Hematopoietic multipotent progenitor cell treated with erythropoietin and hydrocortisone succinate and interleukin-3 and kit ligand, for 8 days (in vitro differentiated cells): Measurements from ENCODE around the gene RYR1.
A peak's percentile ranks its signal among the peaks of the same experiment; 100 is the strongest.
"Not testable (repeated sequence)": the region's sequence is repeated elsewhere in the genome, so short reads cannot be mapped to it uniquely, and the experiment has no call there.

ENCODE experiments used
- DNase-seq: peaks from one replicate; pipeline ENCODE4 v3.0.0-alpha.2; 2015

Gene RYR1

DNA sequence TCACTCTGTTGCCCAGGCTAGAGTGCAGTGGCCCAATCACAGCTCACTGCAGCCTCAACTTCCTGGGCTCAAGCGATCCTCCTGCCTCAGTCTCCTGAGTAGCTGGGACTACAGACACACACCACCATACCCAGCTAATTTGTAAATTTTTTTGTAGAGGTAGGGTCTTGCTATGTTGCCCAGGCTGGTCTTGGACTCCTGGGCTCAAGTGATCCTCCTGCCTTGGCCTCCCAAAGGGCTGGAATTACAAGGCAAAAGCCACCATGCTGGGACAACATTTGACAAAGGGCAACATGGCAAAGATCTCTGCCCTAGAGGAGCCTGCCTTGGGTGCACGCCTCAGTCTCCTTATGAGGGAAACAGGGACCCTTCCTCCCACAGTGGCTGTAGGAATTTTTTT lies 61.9 kb downstream of the RYR1 start:
- DNase-seq: not testable (repeated sequence)

DNA sequence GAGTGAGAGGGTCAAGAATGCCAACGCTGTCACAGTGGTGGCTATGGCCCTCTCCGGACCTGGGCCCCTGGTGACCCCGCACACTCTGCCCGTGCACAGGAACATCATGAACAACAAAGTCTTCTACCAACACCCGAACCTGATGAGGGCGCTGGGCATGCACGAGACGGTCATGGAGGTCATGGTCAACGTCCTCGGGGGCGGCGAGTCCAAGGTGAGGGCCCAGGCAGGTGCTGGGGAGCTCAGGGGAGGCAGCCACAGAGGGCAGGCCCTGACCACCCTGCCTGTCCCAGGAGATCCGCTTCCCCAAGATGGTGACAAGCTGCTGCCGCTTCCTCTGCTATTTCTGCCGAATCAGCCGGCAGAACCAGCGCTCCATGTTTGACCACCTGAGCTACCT lies 62.6 kb downstream of the RYR1 start:
- DNase-seq: no peak

DNA sequence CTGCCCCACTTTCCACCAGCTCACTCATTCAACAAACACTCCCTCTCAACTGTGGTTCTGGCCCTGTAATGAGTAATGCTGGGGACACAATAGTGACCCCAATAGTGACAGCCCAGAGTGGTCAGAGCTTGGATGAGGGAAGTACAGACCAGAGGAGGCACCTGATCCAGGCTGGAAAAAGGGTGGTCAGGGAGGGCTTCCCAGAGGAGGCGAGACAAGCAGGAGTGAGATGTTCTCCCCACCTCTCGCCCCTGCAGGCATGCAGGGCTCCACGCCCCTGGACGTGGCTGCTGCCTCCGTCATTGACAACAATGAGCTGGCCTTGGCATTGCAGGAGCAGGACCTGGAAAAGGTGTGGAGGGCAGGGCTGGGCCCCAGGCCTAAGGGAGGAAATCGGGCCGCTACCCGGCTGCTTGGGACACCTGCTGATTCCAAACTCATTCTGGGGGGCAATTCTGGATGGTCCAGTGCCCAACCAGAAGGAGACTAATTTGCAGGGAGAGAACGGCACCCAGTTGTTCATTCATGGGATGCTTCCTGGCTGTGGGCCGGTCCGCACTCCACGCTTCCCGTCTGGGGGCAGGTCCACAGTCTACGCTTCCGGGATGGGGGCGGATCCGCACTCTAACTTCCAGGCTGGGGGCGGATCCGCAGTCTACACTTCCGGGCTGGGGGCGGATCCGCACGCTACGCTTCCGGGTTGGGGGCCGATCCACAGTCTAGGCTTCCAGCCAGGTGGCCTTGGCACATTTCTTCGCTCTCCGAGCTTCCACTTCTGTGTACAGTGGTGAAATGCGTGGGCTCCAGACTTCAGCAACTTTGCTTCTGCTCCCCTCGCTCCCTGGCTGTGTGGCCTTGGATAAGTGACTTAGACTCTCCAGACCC lies 63.4 kb downstream of the RYR1 start:
- DNase-seq: no peak

DNA sequence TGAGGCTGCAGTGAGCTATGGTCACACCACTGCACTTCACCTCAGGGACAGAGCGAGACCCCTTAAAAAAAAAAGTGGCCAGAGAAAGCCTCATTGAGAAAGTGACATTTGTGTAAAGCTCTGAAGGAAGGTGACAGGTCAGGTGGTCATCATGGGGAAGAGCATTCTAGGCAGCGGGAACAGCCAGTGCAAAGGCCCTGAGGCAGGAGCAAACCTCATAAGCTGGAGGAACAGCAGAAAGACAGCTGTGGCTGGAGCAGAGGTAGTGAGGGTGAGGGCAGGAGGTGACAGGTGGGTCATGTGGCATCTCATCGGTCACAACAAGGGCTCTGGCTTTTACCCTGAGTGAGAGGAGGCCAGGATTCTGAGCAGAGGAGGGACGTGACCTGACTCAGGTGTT lies 64.4 kb downstream of the RYR1 start:
- no peak for DNase-seq

DNA sequence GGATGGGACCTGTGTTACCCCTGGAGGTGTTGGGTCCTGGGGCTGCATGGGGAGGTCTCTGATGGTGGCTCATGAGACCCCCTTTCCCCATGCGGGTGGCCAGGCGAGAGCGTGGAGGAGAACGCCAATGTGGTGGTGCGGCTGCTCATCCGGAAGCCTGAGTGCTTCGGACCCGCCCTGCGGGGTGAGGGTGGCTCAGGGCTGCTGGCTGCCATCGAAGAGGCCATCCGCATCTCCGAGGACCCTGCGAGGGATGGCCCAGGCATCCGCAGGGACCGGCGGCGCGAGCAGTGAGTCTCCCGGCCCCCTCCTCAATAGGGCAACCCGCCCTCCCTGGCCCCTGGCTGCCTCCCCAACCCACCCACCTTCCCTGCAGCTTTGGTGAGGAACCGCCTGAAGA lies 66.0 kb downstream of the RYR1 start:
- no peak for DNase-seq

DNA sequence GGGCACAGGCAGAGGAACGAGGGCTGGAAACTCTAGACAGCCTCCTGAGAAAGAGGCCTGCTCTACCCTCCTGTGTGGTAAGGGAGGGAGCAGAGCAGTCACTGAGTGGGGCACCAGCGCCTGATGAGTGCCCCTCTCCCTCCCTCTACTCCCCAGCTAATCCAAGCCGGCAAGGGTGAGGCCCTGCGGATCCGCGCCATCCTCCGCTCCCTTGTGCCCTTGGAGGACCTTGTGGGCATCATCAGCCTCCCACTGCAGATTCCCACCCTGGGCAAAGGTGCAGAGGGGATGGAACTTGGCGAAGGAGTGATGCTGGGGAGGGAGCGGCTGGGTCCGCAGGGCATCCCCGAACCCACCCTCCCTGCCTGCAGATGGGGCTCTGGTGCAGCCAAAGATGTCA lies 67.0 kb downstream of the RYR1 start:
- DNase-seq: no peak

DNA sequence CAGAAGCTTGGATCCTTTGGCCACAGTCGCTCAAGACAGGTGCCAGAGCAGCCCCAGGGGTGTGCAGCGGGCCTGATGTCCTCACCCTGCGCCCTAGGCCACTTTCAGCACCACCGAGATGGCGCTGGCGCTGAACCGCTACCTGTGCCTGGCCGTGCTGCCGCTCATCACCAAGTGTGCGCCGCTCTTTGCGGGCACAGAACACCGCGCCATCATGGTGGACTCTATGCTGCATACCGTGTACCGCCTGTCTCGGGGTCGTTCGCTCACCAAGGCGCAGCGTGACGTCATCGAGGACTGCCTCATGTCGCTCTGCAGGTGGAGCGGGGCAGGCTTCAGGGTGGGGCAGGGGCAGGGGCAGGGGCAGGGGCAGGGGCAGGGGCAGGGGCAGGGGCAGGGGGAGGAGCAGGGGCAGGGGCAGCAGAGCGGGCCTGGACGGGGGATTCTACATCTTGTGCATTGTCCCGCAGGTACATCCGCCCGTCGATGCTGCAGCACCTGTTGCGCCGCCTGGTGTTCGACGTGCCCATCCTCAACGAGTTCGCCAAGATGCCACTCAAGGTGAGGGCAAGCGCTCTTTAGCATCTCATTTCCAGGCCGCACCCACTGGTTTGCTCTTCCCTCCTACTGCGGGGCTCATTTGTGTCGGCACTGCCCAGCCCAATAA lies 69.1 kb downstream of the RYR1 start:
- no peak for DNase-seq

DNA sequence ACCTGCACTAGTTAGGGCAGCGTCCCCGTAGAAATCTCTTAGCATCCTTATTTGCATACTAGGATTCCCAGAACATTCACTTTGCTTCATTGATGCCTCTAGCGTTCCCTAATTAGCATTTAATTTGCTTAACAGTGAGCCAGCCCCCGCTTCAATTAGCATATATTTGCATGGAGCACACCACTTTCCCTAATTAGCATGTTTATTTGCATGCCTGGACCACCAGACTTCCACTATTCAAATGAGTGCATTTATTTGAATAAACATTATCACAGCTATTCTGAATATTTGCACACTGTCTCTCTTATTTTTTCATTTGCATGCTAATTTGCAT lies 69.6 kb downstream of the RYR1 start:
- no peak for DNase-seq

DNA sequence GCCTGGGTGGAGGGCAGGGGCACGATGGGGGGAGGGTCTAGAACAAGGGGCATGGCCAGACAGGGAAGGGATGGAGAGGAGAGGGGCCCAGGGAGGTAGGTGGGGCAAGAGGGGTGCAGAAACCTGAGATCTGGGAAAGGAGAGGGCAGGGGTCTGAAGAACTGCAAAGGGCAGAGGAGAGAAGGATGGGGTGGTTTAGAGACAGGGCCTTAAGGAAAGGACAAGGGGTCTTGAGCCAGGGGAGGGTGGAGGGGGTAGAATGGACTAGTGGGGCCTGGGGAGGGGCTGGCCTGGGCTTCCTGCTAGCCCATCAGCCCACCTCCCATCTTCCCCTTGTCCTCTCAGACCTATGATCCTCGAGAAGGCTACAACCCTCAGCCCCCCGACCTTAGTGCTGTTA lies 72.5 kb downstream of the RYR1 start:
- no peak for DNase-seq

DNA sequence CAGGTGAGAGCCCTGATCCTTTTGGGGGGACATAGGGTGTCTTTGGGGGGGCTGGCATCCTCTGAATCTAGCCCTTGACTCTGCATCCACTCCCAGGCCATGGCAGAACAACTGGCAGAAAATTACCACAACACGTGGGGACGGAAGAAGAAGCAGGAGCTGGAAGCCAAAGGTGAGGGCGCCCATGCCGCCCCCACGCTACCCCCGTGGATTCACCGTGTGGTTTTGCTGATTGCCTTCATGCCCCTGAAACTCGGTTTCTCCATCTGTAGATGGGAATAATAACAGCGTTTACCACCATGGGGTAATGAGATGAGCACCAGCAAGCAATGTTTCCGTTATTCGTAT lies 72.9 kb downstream of the RYR1 start:
- DNase-seq: no peak

DNA sequence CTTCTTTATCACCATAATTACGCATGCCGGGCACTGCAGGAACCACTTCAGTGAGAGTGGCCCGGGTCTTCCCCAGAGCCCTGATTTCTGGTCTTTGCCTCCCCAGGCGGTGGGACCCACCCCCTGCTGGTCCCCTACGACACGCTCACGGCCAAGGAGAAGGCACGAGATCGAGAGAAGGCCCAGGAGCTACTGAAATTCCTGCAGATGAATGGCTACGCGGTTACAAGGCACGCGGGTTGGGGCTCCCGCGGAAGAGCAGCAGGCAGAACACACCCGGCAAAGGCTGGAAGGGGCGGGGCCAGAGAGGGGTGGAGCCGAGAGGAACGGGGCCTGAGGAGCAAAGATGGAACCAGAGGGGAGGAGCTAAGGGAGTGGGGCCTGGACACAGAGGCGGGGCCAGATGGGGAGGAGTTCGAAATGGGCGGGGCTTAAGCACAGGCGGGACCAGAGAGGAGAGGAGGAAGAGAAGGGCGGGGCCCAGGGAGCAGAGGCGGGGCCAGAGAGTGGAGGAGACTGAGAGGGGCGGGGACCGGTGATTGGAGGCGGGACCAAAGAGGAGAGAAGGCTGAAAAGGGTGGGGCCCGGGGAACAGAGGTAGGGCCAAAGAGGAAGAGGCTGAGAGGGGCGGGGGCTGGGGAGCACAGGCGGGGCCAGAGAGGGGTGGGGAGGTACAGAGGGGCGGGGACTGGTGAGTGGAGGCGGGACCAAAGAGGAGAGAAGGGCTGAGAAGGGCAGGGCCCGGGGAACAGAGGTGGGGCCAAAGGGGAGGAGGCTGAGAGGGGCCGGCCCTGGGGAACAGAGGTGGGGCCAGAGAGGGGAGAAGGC lies 73.4 kb downstream of the RYR1 start:
- peak; percentile 87 for DNase-seq

DNA sequence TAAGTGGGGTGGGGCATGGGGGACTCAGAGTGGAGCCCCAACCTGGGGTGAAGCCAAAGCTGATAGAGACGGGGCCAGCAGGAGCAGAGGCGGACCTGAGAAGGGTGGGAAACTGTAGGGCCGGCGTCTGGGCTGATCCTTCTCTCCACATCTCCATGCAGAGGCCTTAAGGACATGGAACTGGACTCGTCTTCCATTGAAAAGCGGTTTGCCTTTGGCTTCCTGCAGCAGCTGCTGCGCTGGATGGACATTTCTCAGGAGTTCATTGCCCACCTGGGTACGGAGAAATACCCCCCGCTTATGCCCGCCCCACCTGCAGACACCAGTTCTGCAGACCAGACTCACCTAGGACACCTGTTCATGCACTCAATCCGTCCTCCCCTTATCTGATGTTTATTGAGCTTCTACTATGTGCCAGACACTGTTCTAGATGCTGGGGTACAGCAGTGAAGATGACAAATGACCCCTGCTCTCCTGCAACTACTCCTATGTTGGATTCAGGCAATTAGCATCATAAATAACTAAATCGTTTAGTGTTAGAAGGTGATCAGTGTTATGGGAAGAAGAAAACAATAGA lies 74.1 kb downstream of the RYR1 start:
- DNase-seq: no peak

DNA sequence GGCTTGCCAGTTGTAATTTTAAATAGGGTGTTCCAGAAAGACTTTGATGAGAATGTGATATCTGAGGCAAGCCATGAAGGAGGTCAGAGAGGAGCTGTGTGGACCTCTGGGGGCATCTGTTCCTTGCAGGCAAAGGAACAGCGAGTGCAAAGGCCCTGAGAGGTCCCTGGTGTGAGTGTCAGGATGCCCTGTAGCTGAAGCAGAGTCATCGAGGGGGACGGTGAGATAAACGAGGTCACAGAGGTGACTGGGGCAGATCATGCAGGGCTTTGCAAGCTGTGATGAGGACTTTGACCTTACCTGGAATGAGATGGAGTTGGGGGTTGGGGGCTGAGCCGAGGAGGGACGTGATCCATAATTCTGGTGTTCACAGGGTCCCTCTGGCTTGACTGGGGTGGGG lies 75.0 kb downstream of the RYR1 start:
- DNase-seq: no peak

DNA sequence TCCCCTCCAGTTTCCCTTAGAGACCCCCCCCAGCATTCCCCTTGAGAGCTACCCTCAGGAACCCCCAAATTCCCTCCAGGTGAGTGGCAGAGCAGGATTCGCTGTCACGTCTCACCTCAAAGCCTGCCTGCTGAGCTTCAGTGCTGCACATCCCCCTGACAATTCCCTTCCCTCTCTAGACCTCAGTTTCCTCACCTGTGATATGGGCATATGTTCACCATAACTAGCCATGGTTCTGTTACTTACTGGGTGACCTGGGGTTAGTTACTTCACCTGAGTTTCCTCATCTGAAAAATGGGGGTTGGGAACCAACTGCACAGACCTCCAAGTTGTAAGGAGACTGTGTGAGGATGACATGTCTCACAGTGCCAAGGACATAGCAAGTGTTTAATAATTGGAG lies 75.5 kb downstream of the RYR1 start:
- DNase-seq: no peak

DNA sequence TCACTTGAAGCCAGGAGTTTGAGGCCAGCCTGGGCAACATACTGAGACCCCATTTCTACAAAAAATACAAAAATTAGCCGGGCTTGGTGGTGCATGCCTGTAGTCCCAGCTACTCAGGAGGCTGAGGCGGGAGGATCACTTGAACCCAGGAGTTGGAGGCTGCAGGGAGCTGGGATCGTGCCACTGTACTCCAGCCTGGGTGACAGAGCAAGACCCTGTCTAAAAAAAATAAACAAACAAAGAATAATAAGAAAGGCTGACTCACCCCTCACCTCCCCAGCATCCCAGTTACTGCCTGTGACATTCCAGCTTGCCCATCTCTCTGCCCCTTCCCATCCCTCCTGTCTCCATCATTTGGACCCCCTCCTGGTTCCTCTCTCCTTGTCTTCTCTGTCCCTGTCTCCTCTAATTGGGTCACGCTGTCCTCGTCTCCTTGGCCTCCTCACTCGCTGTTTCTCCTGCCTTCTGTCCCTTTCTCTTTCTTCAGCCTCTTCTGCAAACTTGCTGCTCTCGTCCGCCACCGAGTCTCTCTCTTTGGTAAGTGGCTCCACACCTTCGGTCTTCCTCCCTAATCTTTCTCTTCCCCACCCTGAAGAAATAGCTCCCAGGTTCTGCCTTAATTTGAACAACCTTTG lies 77.7 kb downstream of the RYR1 start:
- no peak for DNase-seq

DNA sequence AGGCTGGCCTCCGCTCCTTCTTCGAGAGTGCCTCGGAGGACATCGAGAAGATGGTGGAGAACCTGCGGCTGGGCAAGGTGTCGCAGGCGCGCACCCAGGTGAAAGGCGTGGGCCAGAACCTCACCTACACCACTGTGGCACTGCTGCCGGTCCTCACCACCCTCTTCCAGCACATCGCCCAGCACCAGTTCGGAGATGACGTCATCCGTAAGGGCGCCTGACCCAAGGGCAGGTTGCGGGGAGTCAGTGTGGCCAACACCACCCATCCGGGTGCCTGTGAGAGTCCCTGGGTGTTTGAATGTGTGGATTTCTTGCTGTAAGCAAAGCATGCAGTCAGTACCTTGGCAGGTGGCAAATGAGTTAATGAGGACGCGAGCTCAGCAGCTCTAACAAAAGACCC lies 78.8 kb downstream of the RYR1 start:
- no peak for DNase-seq

DNA sequence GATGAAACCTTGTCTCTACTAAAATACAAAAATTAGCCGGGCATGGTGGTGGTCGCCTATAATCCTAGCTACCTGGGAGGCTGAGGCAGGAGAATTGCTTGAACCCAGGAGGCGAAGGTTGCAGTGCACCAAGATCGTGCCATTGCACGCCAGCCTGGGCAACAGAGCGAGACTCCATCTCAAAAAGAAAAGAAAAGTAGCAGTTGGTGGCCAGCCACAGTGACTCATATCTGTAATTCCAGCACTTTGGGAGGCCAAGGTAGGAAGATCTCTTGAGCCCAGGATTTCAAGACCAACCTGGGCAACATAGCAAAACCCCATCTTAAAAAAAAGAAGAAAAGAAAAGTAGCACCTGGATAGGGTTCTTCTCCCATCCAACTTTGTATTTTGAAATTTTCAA lies 79.7 kb downstream of the RYR1 start:
- not testable (repeated sequence) for DNase-seq

DNA sequence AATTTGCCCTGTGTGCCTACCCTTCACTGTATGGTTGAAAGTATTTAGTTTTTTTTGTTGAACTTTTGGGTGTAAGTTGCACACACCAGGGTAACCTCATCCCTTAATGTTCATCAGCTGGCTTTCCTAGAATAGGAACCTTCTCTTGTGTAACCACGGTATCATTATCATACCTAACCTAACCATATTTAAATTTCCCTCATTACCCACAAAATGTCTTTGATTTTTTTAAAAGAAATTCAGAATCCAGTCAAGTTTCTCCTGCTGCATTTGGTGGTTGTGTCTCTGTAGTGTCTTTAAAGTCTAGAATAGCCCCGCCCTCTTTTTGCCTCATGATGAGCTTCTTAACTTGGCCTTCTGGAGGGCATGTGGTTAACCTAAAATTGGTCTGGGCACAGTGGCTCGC lies 80.3 kb downstream of the RYR1 start:
- peak; percentile 4 for DNase-seq

DNA sequence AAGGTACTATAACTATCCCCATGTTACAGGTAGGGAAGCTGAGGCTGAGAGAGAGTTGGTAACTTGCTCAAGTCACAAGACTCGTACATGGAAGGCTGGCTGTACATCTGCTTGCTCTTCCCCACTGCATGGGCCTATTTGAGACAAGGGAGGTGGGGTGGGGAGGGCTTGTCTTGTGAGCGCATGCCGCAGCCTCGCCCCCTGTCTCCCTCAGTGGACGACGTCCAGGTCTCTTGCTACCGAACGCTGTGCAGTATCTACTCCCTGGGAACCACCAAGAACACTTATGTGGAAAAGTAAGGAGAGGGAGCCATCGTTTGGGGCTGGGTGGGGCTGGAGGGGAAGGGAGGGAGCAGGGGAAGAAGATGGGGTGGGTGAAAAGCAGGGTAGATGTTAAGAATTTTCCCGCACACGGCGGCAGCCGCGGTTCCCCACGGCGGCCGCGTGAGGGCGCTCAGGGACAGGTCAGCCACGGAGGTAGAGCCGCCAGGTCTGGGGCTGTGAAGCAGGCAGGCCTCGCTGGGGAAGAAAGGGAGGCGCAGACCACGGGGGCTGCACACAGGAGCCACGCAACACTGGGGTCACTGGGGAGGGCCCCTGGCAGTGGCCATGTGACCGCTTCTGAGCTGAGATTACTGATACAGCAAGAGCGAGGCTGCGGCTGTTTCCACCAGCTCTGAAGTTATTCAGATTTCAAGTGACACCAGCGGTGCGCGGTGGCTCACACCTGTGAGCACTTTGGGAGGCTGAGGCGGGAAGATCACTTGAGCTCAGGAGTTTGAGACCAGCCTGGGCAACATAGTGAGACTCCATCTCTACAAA lies 81.5 kb downstream of the RYR1 start:
- peak; percentile 54 for DNase-seq

DNA sequence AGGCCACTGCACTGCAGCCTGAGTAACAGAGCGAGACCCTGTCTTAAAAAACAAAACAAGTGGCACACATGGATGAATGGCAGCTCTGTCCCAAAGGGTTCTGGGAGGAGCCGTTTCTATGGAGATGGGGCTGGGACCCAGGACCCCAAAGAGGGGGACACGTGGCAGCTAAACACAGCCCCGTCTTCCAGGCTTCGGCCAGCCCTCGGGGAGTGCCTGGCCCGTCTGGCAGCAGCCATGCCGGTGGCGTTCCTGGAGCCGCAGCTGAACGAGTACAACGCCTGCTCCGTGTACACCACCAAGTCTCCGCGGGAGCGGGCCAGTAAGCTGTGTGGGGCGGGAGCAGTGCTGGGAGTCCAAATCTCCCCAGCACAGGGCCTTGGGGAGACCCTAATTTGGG lies 82.4 kb downstream of the RYR1 start:
- no peak for DNase-seq

DNA sequence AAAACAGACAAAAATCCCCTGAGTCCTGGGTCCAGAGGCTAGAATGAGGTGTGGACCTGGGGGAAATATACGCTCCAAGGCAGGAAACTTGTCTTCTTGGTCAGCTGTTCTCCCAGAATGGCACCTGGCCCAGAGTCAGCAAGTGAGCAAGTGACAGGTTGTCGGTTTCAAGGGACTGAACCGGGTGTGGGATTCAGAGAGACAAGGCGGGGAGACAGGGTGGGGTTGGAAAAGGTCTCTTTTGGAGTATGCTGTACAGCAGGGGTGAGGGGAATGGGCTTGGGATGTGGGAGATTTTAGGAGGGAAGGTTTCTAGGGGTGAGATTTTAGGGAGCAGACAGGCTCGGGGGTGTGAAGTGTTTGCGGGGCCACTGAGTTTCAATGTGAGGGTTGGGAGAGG lies 83.3 kb downstream of the RYR1 start:
- no peak for DNase-seq

DNA sequence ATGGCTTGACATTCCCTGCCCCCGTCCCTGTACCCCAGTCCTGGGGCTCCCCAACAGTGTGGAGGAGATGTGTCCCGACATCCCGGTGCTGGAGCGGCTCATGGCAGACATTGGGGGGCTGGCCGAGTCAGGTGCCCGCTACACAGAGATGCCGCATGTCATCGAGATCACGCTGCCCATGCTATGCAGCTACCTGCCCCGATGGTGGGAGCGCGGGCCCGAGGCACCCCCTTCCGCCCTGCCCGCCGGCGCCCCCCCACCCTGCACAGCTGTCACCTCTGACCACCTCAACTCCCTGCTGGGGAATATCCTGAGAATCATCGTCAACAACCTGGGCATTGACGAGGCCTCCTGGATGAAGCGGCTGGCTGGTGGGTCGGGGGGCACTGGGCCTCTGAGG lies 83.8 kb downstream of the RYR1 start:
- no peak for DNase-seq
